GM12865 (cell line): ENCODE results near the gene SLC28A3.

Experiments
- DNase-seq: peaks from one replicate; pipeline ENCODE4 v3.0.0; 2010; ENCODE audit warnings: low read depth
- H3K4me3 ChIP-seq: 2 replicates; pipeline ENCODE4 v1.5.1; 2011; ENCODE audit warnings: mild to moderate bottlenecking, low read depth, low read length, control low read depth
- CTCF ChIP-seq: IDR thresholded peaks from 2 replicates; pipeline ENCODE4 v1.5.1; 2011; ENCODE audit warnings: low read length, control low read depth, low read depth, inconsistent platforms; ENCODE audit not compliant: insufficient read depth; ENCODE audit errors: missing control alignments

Gene SLC28A3

GRCh38 chr9:84258371-84258770 lies 82.2 kb downstream of the SLC28A3 start:
- H3K4me3 ChIP-seq, result no peak overlapping the region
- no peak for TF ChIP-seq CTCF
- DNase-seq, result no peak

GRCh38 chr9:84255696-84256095 lies 84.9 kb downstream of the SLC28A3 start:
- DNase-seq, result no peak
- TF ChIP-seq CTCF, result no peak

GRCh38 chr9:84254972-84255371 lies 85.6 kb downstream of the SLC28A3 start:
- no peak for TF ChIP-seq CTCF
- no peak overlapping the region for H3K4me3 ChIP-seq
- DNase-seq, result no peak

More at GRCh38 chr9:84255696-84256095, 84.9 kb downstream of the SLC28A3 start:
- H3K4me3 ChIP-seq, result no peak overlapping the region

GRCh38 chr9:84251921-84252320 lies 88.6 kb downstream of the SLC28A3 start:
- DNase-seq, result no peak
- no peak for TF ChIP-seq CTCF
- no peak overlapping the region for H3K4me3 ChIP-seq

- H3K4me3 ChIP-seq, result no peak overlapping the region
- no peak for TF ChIP-seq CTCF
- no peak for DNase-seq
Observed at GRCh38 chr9:84241817-84242373, 98.7 kb downstream of the SLC28A3 start.

GRCh38 chr9:84239343-84239742 lies 101.2 kb downstream of the SLC28A3 start:
- no peak for TF ChIP-seq CTCF
- DNase-seq, result no peak
- H3K4me3 ChIP-seq, result no peak overlapping the region

GRCh38 chr9:84238652-84239051 lies 101.9 kb downstream of the SLC28A3 start:
- peak; percentile 9 for TF ChIP-seq CTCF
- DNase-seq, result no peak
- H3K4me3 ChIP-seq, result no peak overlapping the region
